Trophoblast cell (in vitro differentiated cells and primary cell): Measurements from ENCODE around the gene SMARCAL1.
A peak's percentile ranks its signal among the peaks of the same experiment; 100 is the strongest.

ENCODE experiments used
- DNase-seq, 2 donors: peaks; one replicate each; pipeline ENCODE4 v3.0.0-alpha.2; 2016
- H2AFZ ChIP-seq: 2 replicates; pipeline ENCODE4 v1.6.1; 2013; ENCODE audit warnings: low read length, moderate library complexity, mild to moderate bottlenecking; ENCODE audit not compliant: insufficient read depth, poor library complexity
- H2AK5ac ChIP-seq: 2 replicates; pipeline ENCODE4 v1.6.1; 2013; ENCODE audit warnings: mild to moderate bottlenecking, low read length
- H2BK120ac ChIP-seq: 2 replicates; pipeline ENCODE4 v1.6.1; 2013; ENCODE audit warnings: low read length, mild to moderate bottlenecking, moderate library complexity; ENCODE audit not compliant: insufficient read depth, poor library complexity
- H2BK12ac ChIP-seq: 2 replicates; pipeline ENCODE4 v1.6.1; 2013; ENCODE audit warnings: mild to moderate bottlenecking, low read length, moderate library complexity
- H2BK5ac ChIP-seq: 2 replicates; pipeline ENCODE4 v1.6.1; 2013; ENCODE audit warnings: low read length, low read depth, moderate library complexity, mild to moderate bottlenecking; ENCODE audit not compliant: poor library complexity
- H3K14ac ChIP-seq: 2 replicates; pipeline ENCODE4 v1.6.1; 2013; ENCODE audit warnings: mild to moderate bottlenecking, low read length
- H3K18ac ChIP-seq: 2 replicates; pipeline ENCODE4 v1.6.1; 2013; ENCODE audit warnings: mild to moderate bottlenecking, low read length
- H3K23ac ChIP-seq: 2 replicates; pipeline ENCODE4 v1.6.1; 2013; ENCODE audit warnings: low read length
- H3K27ac ChIP-seq: 2 replicates; pipeline ENCODE4 v1.5.1; 2013; ENCODE audit warnings: low read depth, mild to moderate bottlenecking, inconsistent platforms, low read length, moderate library complexity
- H3K27me3 ChIP-seq: 2 replicates; pipeline ENCODE4 v1.6.1; 2013; ENCODE audit warnings: inconsistent platforms, mild to moderate bottlenecking, low read length, moderate library complexity; ENCODE audit not compliant: insufficient read depth
- H3K36me3 ChIP-seq, 2 experiments: 1 replicate in 1 of 2; 2 replicates in 1 of 2; pipeline ENCODE4 v1.6.1; 2013; ENCODE audit warnings: low read length in 2 of 2, mild to moderate bottlenecking in 2 of 2, moderate library complexity in 1 of 2; ENCODE audit not compliant: insufficient read depth in 2 of 2, control insufficient read depth in 1 of 2
- H3K4ac ChIP-seq: 2 replicates; pipeline ENCODE4 v1.6.1; 2013; ENCODE audit warnings: low read depth, mild to moderate bottlenecking, low read length, moderate library complexity
- H3K4me1 ChIP-seq, 2 experiments: 1 replicate in 1 of 2; 2 replicates in 1 of 2; pipeline ENCODE4 v1.6.1; 2013; ENCODE audit warnings: low read length in 2 of 2, mild to moderate bottlenecking in 2 of 2, moderate library complexity in 1 of 2; ENCODE audit not compliant: insufficient read depth in 2 of 2, control insufficient read depth in 1 of 2
- H3K4me2 ChIP-seq: 2 replicates; pipeline ENCODE4 v1.6.1; 2013; ENCODE audit warnings: inconsistent platforms, mild to moderate bottlenecking, low read length, moderate library complexity
- H3K4me3 ChIP-seq: 2 replicates; pipeline ENCODE4 v1.5.1; 2013; ENCODE audit warnings: mild to moderate bottlenecking, low read depth, low read length, inconsistent platforms
- H3K79me1 ChIP-seq: one replicate; pipeline ENCODE4 v1.6.1; 2013; ENCODE audit warnings: low read length
- H3K79me2 ChIP-seq: 2 replicates; pipeline ENCODE4 v1.6.1; 2013; ENCODE audit warnings: low read length, mild to moderate bottlenecking; ENCODE audit not compliant: control insufficient read depth, insufficient read depth, poor library complexity
- H3K9ac ChIP-seq: 2 replicates; pipeline ENCODE4 v1.6.1; 2013; ENCODE audit warnings: mild to moderate bottlenecking, low read length
- H3K9me3 ChIP-seq: 2 replicates; pipeline ENCODE4 v1.6.1; 2013; ENCODE audit warnings: low read depth, mild to moderate bottlenecking, control low read depth, inconsistent platforms, low read length; ENCODE audit not compliant: insufficient read depth
- H4K12ac ChIP-seq: 2 replicates; pipeline ENCODE4 v1.6.1; 2013; ENCODE audit warnings: low read depth, mild to moderate bottlenecking, low read length, moderate library complexity
- H4K8ac ChIP-seq: 2 replicates; pipeline ENCODE4 v1.6.1; 2013; ENCODE audit warnings: low read depth, mild to moderate bottlenecking, low read length, moderate library complexity
- H4K91ac ChIP-seq: one replicate; pipeline ENCODE4 v1.6.1; 2013; ENCODE audit warnings: low read depth, mild to moderate bottlenecking, low read length, moderate library complexity
- WGBS: extraction: QIAGEN DNeasy Blood & Tissue Kit; methylation state at CpG from one replicate; pipeline ENCODE4 v1.1.7; 2013; ENCODE audit warnings: missing lambda C conversion rate; ENCODE audit not compliant: insufficient read length, insufficient coverage; ENCODE audit errors: extremely low coverage; 5-methylcytosine and 5-hydroxymethylcytosine counted together

SMARCAL1 gene

DNA sequence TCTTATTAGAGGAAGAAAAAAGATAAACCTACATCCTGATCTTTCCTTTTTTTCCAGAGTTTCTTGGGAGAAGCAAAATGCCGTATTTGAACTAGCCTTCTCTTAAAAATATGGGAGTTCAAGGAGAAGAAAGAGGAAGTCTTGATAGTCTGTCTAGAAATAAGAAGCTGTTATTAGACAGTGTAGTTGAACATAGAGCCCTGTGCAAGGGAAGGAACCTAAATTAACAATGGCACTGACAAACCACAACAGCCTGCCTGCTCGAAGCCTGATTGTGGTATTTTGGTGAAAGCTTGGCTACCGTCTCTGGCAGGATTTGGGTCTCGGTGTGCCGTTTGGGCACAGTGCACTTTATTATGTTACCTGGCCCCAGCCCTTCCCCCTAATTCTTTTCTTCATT lies 17.1 kb downstream of the SMARCAL1 start:
- Histone ChIP-seq H3K23ac (no peak overlapping the region), H3K14ac (peak overlapping the region; percentile 58), H4K8ac (no peak overlapping the region), H2BK12ac (peak overlapping the region; percentile 25), H3K79me1 (peaks cover 17% of the 10 kb centered on the region), H3K18ac (no peak overlapping the region), H3K4me2 (no peak overlapping the region), H3K9ac (no peak overlapping the region), H3K4me1 (peaks cover 18 to 27% of the 10 kb centered on the region in 2 experiments), H4K91ac (no peak overlapping the region), H3K9me3 (peaks cover 10% of the 10 kb centered on the region), H3K79me2 (no peaks in the 10 kb centered on the region), H4K12ac (no peak overlapping the region), H3K27ac (no peak overlapping the region), H3K36me3 (peaks cover 43 to 51% of the 10 kb centered on the region in 2 experiments), H3K4ac (no peak overlapping the region), H2AK5ac (no peak overlapping the region), H3K4me3 (no peak overlapping the region), H3K27me3 (no peaks in the 10 kb centered on the region), H2AFZ (no peak overlapping the region), H2BK5ac (no peak overlapping the region), H2BK120ac (peak overlapping the region; percentile 29)
- WGBS = no CpG with 5 or more reads among the region's 5 CpGs
- DNase-seq = no peak

DNA sequence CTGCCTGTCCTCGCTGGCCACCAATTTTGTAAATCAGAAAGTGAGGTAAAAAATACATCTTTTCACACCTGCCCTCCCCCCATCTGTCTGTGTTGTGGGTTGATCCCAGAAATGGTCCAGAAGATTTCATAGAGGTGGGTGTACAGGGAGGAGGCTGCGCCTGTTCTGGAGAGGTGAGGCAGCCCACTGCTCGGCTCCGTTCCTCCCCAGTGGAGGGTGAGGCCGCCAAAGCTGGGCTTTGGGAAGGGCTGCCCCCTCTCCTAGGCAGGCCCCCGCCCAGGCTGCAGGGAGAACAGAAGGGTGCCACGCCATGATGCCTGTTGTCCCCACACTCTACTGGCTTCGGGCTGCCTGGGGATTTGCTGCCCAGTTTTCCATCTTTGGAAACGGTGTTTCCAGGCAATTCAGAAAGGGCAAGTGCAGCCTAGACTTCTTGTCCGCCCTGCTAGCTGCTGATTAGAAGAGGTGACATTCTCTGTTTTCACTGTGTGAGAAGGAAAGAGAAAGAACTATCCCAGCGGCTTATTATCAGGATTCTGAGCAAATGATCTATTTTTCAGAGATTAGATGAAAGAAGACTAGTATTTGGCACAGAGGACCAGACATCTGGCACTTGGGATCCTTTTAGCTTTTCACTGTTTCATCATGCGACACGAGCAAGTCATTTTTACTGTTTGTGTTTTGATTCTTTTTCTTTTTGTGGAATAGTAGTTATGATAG lies 18.7 kb downstream of the SMARCAL1 start:
- H3K4me1 ChIP-seq = peaks cover 9 to 17% of the 10 kb centered on the region in 2 experiments
- no peaks in the 10 kb centered on the region for H3K27me3 ChIP-seq
- H3K23ac ChIP-seq = no peak overlapping the region
- no CpG with 5 or more reads among the region's 13 CpGs for WGBS
- no peak overlapping the region for H2BK12ac ChIP-seq
- H3K9me3 ChIP-seq = peaks cover 1% of the 10 kb centered on the region
- no peak overlapping the region for H4K8ac ChIP-seq
- DNase-seq = no peak
- H3K18ac ChIP-seq = no peak overlapping the region
- H4K12ac ChIP-seq = no peak overlapping the region
- H2AK5ac ChIP-seq = no peak overlapping the region
- peaks cover 6% of the 10 kb centered on the region for H3K79me1 ChIP-seq
- H3K14ac ChIP-seq = no peak overlapping the region
- no peak overlapping the region for H2AFZ ChIP-seq
- H3K4ac ChIP-seq = no peak overlapping the region
- H3K36me3 ChIP-seq = peaks cover 45 to 48% of the 10 kb centered on the region in 2 experiments
- H2BK120ac ChIP-seq = no peak overlapping the region
- H3K27ac ChIP-seq = no peak overlapping the region
- H3K79me2 ChIP-seq = no peaks in the 10 kb centered on the region
- no peak overlapping the region for H3K4me3 ChIP-seq
- H4K91ac ChIP-seq = no peak overlapping the region
- H3K9ac ChIP-seq = no peak overlapping the region
- H2BK5ac ChIP-seq = no peak overlapping the region
- H3K4me2 ChIP-seq = no peak overlapping the region

GRCh38 chr2:216431531-216431856 lies 19.2 kb downstream of the SMARCAL1 start:
- Histone ChIP-seq H3K4me2 (no peak overlapping the region), H2BK5ac (no peak overlapping the region), H3K23ac (no peak overlapping the region), H3K4me3 (no peak overlapping the region), H4K12ac (no peak overlapping the region), H3K9me3 (peaks cover 1% of the 10 kb centered on the region), H2BK12ac (no peak overlapping the region), H3K14ac (no peak overlapping the region), H2AFZ (no peak overlapping the region), H3K27ac (no peak overlapping the region), H3K9ac (no peak overlapping the region), H2BK120ac (no peak overlapping the region), H3K4me1 (peaks cover 9 to 16% of the 10 kb centered on the region in 2 experiments), H3K79me1 (peaks cover 5% of the 10 kb centered on the region), H3K36me3 (peaks cover 45 to 48% of the 10 kb centered on the region in 2 experiments), H4K91ac (no peak overlapping the region), H3K18ac (no peak overlapping the region), H3K4ac (no peak overlapping the region), H4K8ac (no peak overlapping the region), H2AK5ac (no peak overlapping the region), H3K27me3 (no peaks in the 10 kb centered on the region), H3K79me2 (no peaks in the 10 kb centered on the region)
- DNase-seq = no peak

GRCh38 chr2:216436383-216436782 lies 24.1 kb downstream of the SMARCAL1 start:
- H3K36me3 ChIP-seq = peaks cover 36 to 50% of the 10 kb centered on the region in 2 experiments
- no peak overlapping the region for H3K23ac ChIP-seq
- peaks cover 1% of the 10 kb centered on the region for H3K9me3 ChIP-seq
- H2AK5ac ChIP-seq = no peak overlapping the region
- no peak overlapping the region for H3K4me3 ChIP-seq
- no CpG with 5 or more reads among the region's 2 CpGs for WGBS
- H4K91ac ChIP-seq = no peak overlapping the region
- H3K79me1 ChIP-seq = no peaks in the 10 kb centered on the region
- H4K8ac ChIP-seq = no peak overlapping the region
- no peak overlapping the region for H2BK120ac ChIP-seq
- no peak overlapping the region for H3K27ac ChIP-seq
- H4K12ac ChIP-seq = no peak overlapping the region
- H3K14ac ChIP-seq = no peak overlapping the region
- no peaks in the 10 kb centered on the region for H3K4me1 ChIP-seq
- H3K9ac ChIP-seq = no peak overlapping the region
- no peak overlapping the region for H3K18ac ChIP-seq
- DNase-seq = no peak
- H2BK5ac ChIP-seq = no peak overlapping the region
- H3K4me2 ChIP-seq = no peak overlapping the region
- H2BK12ac ChIP-seq = no peak overlapping the region
- no peaks in the 10 kb centered on the region for H3K79me2 ChIP-seq
- no peak overlapping the region for H2AFZ ChIP-seq
- no peak overlapping the region for H3K4ac ChIP-seq
- no peaks in the 10 kb centered on the region for H3K27me3 ChIP-seq
